ENCODE data around the gene GPRIN3. TPM values are rescaled to one million over a fixed set of nuclear protein-coding genes. Genes with fewer than 3 reads are reported as not detected.

The GPRIN3 gene
- total RNA-seq, 1 experiment from 2014 or later = 0.48 TPM

DNA sequence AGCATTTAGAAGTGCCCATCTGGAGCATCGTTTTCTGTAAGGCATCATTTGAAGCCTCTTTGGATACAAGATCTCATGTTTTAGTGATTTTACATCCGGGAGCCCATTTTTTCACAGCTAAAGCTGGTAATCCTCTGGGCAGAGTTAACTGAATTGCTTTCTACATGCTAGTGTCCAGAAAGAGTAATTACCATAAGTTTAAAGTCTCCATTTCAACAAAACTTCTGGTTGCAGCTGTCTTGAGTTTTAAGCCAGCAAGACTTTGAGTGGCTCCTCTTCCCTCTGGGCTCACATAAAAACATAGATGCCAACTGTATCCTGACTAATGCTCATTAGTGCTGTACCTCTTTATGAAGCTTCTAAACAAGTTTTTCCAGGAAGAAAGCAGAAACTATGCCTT is 65.4 kb downstream of the GPRIN3 start:
- TF ChIP-seq, protein P1, sequence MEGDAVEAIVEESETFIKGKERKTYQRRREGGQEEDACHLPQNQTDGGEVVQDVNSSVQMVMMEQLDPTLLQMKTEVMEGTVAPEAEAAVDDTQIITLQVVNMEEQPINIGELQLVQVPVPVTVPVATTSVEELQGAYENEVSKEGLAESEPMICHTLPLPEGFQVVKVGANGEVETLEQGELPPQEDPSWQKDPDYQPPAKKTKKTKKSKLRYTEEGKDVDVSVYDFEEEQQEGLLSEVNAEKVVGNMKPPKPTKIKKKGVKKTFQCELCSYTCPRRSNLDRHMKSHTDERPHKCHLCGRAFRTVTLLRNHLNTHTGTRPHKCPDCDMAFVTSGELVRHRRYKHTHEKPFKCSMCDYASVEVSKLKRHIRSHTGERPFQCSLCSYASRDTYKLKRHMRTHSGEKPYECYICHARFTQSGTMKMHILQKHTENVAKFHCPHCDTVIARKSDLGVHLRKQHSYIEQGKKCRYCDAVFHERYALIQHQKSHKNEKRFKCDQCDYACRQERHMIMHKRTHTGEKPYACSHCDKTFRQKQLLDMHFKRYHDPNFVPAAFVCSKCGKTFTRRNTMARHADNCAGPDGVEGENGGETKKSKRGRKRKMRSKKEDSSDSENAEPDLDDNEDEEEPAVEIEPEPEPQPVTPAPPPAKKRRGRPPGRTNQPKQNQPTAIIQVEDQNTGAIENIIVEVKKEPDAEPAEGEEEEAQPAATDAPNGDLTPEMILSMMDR (conservative IDR thresholded peaks at IDR 0.05) = no peak
- no peak overlapping the region for H3K27ac Mint-ChIP-seq
- Histone ChIP-seq H4K5ac (ENCODE audit: insufficient read length, low read depth, low read length) (no peak overlapping the region), H3K18ac (ENCODE audit: insufficient read length, low read depth, low read length) (no peak overlapping the region), H3K79me2 (ENCODE audit: insufficient read depth, low read length) (no peaks in the 10 kb centered on the region), H4K91ac (ENCODE audit: insufficient read length, low read depth, low read length) (no peak overlapping the region), H4K20me1 (ENCODE audit: control insufficient read depth, insufficient read depth, insufficient read length) (no peaks in the 10 kb centered on the region), H2BK12ac (ENCODE audit: insufficient read length, low read depth, low read length) (no peak overlapping the region), H3K23ac (ENCODE audit: insufficient read length, low read depth, low read length) (no peak overlapping the region), H3K27ac (ENCODE audit: insufficient read length, low read depth, low read length) (no peak overlapping the region), H2BK5ac (ENCODE audit: insufficient read length, low read length) (no peak overlapping the region), H2AFZ (ENCODE audit: low read length) (no peak overlapping the region), H3K79me1 (ENCODE audit: insufficient read depth, low read depth, low read length, poor library complexity, severe bottlenecking) (no peaks in the 10 kb centered on the region), H3K4me2 (ENCODE audit: insufficient read depth, insufficient read length, low read length) (no peak overlapping the region), H2BK20ac (ENCODE audit: low read depth, low read length, poor library complexity, severe bottlenecking) (no peak overlapping the region), H3K4ac (ENCODE audit: low read depth, low read length) (no peak overlapping the region), H3K14ac (ENCODE audit: insufficient read depth, low read length) (no peak overlapping the region), H2BK15ac (ENCODE audit: low read depth, low read length) (no peak overlapping the region), H3K9ac (ENCODE audit: extremely low read depth, insufficient read length, low read length) (no peak overlapping the region), H3K23me2 (ENCODE audit: insufficient read length, low read depth, low read length, poor library complexity, severe bottlenecking) (no peaks in the 10 kb centered on the region), H3K4me1 (ENCODE audit: insufficient read depth, low read length) (no peaks in the 10 kb centered on the region), H4K8ac (replicated peaks; ENCODE audit: insufficient read length, low read depth, low read length) (no peak overlapping the region), H3K27me3 (ENCODE audit: insufficient read depth, low read length) (no peaks in the 10 kb centered on the region), H2AK5ac (ENCODE audit: insufficient read length, low read length) (no peak overlapping the region), H3T11ph (ENCODE audit: low read length) (no peak overlapping the region), H3K56ac (ENCODE audit: insufficient read length, low read depth, low read length) (no peak overlapping the region), H3K9me3 (ENCODE audit: control insufficient read depth, low read depth, low read length) (no peaks in the 10 kb centered on the region), H2BK120ac (ENCODE audit: low read depth, low read length, poor library complexity, severe bottlenecking) (no peak overlapping the region)
- H3K36me3 Mint-ChIP-seq (ENCODE audit: insufficient read depth in 1 of 3, low read depth in 3 of 3) = no peaks in the 10 kb centered on the region
- no peak for DNase-seq
- no CpG with 5 or more reads among the region's 2 CpGs for WGBS (ENCODE audit: extremely low coverage, insufficient read length, low lambda C conversion rate)
- H3K27me3 Mint-ChIP-seq (ENCODE audit: low read depth) = no peaks in the 10 kb centered on the region
- peaks cover 5 to 9% of the 10 kb centered on the region in 2 experiments; a peak in 3 of 4 replicates for H3K4me1 Mint-ChIP-seq
- H3K4me3 Mint-ChIP-seq = no peak overlapping the region
- no peaks in the 10 kb centered on the region for H3K9me3 Mint-ChIP-seq

Measured in H9 (cell line).